B cell (primary cell): Measurements from ENCODE around the gene ELF1.
"Not testable (repeated sequence)": the region's sequence is repeated elsewhere in the genome, so short reads cannot be mapped to it uniquely, and the experiment has no call there.

Experiments used
- CTCF ChIP-seq: fragments of 200-600 bp; IDR thresholded peaks from one replicate; pipeline ENCODE4 v1.8.0; 2022; ENCODE audit warnings: antibody characterized with exemption, mild to moderate bottlenecking
- EZH2 ChIP-seq: IDR thresholded peaks from 2 replicates; pipeline ENCODE4 v1.6.1; 2012; ENCODE audit warnings: borderline replicate concordance, low read depth, mild to moderate bottlenecking, moderate library complexity, low read length; ENCODE audit not compliant: insufficient read depth, poor library complexity, severe bottlenecking

- TF ChIP-seq CTCF, EZH2: not testable (repeated sequence)
Observed at GRCh38 chr13:40909541-40910200, 109.4 kb downstream of the ELF1 start.
